NCI-H2029 (cell line): ENCODE data around the gene SBK2.
A peak's percentile ranks its signal among the peaks of the same experiment; 100 is the strongest.

Experiments used
- DNase-seq: peaks from one replicate; lab custom pipeline; 2025; lab: John Stamatoyannopoulos, UW

Gene SBK2

DNA sequence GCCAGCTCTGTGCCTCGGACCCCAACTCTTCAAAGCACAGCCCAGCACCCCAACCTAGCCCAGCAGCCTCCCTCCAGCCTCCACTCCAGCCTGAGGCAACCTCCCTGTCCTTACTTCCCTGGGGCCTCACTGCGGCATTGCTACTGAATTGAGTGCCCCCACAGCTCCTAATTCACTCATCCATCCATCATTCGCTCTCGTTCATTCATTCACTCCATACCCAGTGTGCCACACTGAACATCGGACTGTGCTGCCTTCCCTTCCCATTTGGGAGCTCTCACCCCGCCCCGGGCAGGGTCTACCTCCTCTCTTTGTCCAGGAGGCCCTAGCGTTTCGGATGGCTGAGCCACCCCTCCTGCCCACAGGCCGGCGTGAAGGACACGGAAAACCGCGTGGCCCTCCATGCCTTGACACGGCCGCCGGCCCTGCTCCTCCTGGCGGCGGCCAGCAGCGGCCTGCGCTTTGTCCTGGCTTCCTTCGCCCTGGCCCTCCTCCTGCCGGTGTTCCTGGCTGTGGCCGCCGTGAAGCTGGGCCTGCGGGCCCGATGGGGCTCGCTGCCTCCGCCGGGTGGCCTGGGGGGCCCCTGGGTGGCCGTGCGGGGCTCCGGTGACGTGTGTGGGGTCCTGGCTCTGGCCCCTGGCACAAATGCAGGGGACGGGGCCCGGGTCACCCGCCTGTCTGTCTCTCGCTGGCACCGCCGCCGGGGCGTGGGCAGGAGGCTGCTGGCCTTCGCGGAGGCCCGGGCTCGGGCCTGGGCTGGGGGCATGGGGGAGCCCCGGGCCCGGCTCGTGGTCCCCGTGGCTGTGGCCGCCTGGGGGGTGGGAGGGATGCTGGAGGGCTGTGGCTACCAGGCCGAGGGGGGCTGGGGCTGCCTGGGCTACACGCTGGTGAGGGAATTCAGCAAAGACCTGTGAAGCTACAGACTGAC, 50.6 kb downstream of the SBK2 start:
- DNase-seq: no peak

DNA sequence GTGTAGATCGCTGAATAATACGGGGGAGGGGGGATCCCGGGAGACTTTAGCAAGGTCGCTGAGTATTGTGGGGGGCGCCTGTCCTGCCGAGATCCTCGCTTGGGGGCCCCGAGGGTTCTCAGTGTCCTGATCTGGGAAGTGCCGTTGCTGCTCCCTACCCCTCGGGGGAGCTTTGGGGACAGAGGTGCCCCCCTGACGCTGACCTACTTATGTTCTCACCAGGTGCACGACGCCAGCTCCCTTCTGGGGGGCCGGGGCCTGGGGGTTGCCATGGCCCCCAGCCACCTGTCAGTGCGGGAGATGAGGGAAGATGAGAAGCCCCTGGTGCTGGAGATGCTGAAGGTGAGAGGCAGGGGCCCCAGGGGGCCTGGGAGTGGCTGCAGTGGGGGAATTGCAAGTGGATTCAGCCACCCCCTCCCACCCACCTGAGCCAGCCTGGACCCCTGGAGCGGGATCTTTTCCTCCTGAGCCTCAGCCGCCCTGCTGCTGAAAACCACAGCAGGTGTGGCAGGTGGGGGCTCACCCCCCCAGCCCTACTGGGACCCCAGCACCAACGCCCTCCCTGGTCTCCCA, 51.4 kb downstream of the SBK2 start:
- no peak for DNase-seq

DNA sequence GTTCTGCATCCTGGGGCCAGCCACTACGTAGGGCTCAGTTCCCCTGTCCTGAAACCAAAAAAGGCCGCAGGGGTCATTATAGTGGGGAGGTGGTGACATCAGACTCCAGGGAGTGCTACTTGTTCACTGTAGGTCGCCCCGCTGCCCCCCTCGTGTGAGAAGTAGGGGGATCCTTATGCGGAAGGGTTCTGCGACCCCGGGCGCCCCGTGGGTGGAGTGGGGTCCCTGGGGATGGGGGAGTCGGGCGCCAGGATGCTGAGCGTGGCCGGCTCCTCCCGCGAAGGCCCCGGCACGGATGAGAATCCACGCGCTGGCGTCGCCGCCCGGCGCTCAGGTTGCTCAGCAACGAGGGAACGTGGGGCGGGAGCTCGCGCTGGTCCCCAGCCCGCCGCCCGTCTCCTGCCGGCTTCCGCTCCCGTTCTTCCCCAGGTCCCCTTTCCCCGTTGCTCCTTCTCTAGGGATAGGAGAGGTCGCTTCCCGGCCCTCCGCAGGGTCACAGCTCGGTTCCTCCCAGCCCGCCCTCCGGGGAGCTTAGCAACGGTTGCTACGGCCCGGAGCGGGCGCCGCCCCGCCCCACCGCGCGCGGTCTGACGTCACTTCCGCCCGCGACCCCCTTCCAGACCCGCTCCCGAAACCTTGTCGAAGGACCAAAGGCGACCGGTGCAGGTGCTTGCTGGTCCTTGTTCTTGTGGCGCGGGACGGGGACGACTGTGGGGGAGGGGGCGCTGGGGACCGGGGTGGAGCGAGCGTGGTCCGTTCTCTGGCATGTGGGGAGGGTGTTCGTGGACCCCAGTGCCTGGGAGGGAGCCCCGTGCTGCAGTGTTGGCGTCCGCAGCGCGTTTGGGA, 52.1 kb downstream of the SBK2 start, which contains the start of gene NAT14:
TSS of gene NAT14 (plus strand) at position 596 of the 846 bp plus-strand sequence. CDS start 521 bp downstream, outside the sequence.
- DNase-seq: peak; percentile 21

DNA sequence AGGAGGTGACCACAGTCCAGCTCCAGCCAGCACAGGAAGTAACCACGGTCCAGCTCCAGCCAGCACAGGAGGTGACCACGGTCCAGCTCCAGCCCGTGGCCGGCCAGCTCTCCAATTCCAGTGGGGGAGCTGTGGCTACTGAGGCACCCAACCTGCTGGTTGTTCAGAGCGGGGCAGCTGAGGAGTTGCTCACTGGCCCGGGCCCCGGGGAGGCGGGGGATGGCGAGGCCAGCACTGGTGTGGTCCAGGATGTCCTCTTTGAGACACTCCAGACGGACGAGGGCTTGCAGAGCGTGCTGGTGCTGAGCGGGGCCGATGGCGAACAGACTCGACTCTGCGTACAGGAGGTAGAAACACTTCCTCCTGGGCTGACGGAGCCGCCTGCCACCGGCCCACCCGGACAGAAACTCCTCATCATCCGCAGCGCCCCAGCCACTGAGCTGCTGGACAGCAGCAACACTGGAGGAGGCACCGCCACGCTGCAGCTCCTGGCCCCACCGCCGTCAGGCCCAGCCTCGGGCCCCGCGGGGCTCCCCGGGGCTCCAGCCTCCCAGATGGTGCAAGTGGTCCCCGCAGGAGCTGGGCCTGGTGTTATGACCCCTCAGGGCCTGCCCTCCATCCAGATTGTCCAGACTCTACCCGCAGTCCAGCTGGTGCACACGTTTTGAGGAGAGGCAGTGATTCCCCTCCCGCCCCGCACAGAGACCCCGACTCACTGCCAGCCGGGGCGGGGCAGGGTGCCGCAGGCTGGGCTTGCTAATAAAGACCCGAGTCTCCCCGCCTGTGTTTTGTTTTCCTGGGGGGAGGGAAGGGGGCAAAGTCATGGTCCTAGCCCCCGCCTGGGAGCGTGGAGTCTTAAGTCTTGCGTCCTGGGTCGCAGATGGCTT, 53.0 kb downstream of the SBK2 start:
- no peak for DNase-seq

DNA sequence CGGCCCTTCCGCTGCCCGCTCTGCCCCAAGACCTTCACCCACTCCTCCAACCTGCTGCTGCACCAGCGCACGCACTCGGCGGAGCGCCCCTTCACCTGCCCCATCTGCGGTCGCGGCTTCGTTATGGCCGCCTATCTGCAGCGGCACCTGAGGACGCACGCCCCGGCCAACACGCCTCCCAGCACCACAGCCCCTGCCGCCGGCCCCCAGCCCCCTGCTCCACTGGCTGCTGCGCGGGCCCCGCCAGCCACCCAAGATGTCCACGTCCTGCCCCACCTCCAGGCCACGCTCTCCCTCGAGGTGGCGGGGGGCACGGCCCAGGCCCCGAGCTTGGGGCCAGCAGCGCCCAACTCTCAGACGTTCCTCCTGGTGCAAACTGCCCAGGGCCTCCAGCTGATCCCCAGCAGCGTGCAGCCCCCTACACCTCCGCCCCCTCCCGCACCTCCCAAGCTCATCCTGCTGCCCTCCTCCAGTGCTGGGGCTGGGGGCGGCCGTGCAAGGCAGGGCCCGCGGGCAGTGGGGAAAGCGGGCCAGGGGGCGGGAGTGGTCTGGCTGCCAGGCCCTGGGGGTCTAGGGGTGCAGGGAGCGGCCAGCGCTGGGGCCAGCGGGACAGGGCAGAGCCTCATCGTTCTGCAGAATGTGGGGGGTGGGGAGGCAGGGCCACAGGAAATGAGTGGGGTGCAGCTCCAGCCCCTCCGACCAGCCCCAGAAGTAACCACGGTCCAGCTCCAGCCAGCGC, 53.8 kb downstream of the SBK2 start:
- no peak for DNase-seq

DNA sequence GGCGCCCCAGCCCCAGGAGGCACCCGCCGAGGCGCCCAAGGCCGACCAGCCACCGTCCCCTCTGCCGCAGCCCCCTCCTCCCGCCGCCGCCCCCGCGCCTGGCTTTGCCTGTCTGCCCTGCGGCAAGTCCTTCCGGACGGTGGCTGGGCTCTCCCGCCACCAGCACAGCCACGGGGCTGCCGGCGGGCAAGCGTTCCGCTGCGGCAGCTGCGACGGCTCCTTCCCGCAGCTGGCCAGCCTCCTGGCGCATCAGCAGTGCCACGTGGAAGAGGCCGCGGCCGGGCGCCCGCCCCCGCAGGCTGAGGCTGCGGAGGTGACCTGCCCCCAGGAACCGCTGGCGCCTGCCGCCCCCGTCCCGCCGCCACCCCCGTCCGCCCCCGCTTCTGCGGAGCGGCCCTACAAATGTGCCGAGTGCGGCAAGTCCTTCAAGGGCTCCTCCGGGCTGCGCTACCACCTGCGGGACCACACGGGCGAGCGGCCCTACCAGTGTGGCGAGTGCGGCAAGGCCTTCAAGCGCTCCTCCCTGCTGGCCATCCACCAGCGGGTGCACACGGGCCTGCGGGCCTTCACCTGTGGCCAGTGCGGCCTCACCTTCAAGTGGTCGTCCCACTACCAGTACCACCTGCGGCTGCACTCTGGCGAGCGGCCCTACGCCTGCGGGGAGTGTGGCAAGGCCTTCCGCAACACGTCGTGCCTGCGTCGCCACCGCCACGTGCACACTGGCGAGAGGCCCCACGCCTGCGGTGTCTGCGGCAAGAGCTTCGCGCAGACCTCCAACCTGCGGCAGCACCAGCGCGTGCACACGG, 54.6 kb downstream of the SBK2 start:
- DNase-seq: no peak

DNA sequence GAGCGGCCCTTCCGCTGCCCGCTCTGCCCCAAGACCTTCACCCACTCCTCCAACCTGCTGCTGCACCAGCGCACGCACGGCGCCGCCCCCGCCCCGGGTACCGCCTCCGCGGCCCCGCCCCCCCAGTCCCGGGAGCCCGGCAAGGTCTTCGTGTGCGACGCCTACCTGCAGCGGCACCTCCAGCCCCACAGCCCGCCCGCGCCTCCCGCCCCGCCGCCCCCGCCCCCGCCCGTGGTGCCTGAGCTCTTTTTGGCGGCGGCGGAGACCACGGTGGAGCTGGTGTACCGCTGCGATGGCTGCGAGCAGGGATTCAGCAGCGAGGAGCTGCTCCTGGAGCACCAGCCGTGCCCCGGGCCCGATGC, 55.2 kb downstream of the SBK2 start:
- DNase-seq: no peak

DNA sequence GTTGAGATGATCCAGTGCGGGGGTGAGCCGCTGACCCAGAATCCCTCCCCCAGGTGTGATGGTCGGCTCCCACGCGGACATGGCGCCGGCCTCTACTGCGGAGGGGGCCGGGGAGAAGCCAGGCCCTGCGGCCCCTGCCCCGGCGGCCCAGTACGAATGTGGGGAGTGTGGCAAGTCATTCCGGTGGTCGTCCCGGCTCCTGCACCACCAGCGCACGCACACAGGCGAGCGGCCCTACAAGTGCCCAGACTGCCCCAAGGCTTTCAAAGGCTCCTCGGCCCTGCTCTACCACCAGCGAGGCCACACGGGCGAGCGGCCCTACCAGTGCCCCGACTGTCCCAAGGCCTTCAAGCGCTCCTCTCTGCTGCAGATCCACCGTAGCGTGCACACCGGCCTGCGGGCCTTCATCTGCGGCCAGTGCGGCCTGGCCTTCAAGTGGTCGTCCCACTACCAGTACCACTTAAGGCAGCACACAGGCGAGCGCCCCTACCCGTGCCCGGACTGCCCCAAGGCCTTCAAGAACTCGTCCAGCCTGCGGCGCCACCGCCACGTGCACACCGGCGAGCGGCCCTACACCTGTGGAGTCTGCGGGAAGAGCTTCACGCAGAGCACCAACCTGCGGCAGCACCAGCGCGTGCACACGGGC, 55.7 kb downstream of the SBK2 start:
- DNase-seq: no peak

DNA sequence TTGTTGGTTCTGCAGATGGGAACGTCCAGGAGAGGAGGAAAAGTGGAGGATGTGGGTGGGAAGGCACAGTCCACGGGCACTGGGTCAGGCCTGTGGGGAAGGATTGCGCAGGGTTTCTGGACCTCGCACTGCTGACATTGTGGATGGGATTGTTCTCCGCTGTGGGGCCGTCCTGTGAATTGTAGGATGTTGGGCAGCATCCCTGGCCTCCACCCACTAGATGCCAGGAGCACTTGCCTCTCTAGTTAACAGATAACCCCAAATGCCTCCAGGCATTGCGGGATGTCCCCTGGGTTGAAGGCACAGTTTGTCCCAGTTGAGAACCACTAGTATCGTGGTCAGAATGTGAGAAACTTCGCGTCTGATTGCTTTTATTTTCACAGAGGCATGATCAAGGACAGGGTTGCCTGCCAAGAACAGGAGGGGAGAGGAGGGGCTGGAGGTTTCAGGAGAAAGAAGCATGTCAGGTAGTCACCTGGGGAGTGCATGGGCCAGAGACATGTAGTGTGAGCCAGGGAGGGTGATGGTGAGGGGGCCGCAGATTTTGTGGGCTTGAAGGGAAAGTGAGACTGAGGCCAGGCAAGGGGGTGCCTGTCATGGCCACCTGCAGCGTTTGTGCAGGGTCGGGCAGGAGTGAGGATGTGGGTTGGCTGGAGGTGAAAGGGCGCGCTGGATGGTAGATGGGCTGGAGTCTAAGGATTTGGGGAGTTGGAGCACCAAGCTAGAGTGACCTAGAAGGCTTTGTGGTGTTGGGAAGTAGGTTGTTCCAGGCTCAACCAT, 57.3 kb downstream of the SBK2 start:
- DNase-seq: no peak

DNA sequence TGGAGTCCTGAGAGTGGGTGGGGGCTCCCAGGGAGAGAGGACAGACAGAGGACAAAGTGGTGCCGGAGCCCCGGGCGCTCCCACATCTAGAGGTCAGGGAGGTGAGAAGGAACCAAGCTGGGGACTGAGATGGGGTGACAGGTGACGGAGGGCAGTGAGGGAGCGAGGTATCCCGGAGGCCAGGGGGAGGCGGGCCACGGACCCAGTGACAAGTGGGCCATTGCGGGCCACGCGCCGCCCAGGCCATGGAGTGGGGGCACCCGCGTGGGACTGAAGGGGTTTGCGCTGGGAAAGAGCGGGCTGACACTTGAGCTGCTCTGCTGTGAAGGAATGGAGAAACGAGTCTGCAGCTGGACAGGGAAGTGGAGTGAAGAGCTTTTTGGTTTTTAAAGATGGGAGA, 57.9 kb downstream of the SBK2 start:
- no peak for DNase-seq
